AG08395 (cell line): ENCODE results near the gene SCAMP2.
A peak's percentile ranks its signal among the peaks of the same experiment; 100 is the strongest.

ENCODE experiments used
- DNase-seq: peaks from one replicate; pipeline ENCODE4 v3.0.0; 2012; ENCODE audit warnings: mixed read lengths, low spot score

The SCAMP2 gene

DNA sequence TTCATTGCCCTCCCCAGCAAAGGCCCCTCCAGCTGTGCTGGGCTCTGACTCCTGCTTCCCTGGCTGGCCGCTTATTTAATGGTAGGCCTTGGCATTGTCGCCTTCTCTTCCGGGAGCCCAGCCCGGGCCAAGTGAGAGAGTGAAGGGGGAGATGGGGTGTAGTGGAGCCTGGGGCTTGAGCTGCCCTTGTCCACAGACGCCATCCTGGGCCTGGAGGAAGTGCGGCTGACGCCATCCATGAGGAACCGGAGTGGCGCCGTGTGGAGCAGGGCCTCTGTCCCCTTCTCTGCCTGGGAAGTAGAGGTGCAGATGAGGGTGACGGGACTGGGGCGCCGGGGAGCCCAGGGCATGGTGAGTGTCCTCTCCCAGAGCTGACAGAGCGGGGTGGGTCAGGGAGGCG is 57.2 kb downstream of the SCAMP2 start:
- DNase-seq: no peak

DNA sequence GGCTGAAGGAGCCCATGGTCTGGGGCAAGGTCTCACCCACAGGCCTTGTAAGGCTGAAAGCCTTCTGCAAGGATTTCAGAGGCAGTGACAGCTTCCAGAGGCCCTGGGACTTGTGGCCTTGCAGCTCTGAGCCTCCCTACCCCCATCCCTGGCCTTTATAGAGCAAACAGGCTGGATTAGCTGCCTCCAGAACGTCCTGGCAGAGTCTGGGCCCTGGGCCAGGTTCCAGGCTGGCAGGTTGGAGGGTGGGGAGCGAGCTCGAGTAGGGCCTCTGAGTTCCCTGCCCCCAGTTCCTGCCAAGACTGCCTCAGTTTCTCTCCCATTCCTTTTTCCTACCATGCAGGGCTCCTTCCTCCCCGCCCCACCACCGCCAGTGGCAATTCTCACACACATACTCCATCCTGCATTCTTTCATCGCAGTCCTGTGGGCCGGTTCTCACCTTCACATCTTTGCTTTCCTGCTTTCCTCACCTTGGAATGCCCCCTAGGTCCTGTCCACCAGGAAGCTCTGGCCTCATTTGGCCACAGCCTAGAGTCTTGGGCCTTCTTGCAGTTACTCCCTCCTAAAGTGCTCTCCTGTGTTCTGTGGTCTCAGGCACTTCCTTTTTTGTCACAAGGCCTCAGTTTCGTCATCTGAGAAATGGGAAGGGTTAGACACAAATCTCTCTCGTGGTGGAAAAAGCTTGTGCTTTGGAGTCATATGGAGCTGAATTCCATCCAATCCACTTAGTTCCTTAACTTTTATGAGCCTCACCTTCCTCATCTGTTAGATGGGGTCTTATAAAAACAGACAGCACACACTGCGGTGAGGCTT is 57.8 kb downstream of the SCAMP2 start:
- no peak for DNase-seq

DNA sequence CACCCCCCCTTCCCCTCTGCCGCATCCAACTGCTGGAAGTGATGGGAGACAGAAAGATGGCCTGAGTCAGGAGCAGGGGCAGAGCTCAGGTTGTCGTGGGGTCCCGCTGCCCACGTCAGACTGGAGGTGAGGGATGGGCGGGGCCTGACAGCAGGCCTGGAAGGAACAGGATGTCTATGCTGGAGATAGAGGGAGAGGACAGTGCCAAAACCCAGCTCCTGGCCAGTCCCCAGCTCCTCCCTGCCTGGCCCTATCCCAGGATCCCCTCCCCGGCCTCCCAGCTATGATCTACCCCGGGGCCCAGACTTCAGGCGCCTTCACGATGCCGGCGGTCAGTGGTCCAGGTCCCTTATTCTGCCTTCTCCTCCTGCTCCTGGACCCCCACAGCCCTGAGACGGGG is 60.6 kb downstream of the SCAMP2 start, which contains the start of gene LMAN1L:
LMAN1L (plus strand) TSS at position 303 of the 400 bp plus-strand sequence; CDS start at position 323, 20 bp downstream.
- DNase-seq: no peak

DNA sequence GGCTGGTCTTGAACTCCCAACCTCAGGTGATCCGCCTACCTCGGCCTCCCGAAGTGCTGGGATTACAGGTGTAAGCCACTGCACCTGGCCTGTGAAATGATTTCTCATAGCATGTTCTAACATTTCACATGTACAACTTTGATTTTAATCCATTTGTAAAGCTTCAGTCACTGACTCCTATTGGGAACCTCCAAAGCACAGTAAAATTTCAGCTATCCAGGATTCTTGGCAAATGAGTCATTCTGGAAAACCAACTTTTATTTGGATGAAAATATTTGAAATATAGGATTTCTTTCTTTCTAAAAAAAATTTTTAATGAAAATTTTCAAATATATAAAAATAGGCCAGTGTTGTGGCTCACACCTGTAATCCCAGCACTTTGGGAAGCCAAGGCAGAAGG is 63.2 kb downstream of the SCAMP2 start:
- peak; percentile 33 for DNase-seq

DNA sequence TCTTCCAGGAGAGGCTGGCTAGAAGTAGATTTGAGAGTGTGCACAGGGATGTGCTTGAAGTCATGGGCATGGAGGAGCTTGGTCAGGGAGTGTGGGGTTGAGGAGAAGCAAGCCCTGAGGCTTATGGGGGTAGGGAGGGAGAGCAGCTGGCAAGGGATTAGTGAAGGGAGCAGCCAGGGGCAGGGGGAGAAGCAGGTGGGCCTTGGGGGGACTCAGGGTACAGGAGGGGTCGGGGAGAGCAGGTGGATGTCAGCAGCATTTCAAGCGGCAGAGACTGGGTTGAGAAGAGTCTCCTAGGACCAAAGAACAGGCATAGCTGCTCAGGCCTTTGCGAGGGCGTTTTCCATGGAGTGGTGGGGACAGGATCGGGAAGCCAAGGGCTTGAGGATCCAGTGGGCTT is 63.9 kb downstream of the SCAMP2 start:
- no peak for DNase-seq

DNA sequence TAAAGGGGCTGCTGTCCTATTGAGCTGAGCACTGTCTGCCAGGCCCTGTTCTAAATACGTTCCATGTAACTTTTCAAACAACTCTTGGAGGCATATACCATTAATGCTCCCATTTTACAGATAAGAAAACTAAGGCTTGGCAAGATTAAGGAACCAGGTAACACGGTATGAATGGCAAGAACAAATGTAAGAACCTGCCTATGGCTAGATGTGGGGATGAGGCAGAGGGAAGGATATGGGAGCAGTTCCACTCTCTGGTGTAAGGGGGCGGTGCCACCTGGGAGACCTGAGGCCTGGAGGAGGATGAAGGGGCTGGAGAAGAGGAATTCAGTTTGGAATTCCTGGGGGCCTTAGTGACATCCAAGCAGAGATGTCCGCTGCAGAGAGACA is 64.3 kb downstream of the SCAMP2 start:
- no peak for DNase-seq

DNA sequence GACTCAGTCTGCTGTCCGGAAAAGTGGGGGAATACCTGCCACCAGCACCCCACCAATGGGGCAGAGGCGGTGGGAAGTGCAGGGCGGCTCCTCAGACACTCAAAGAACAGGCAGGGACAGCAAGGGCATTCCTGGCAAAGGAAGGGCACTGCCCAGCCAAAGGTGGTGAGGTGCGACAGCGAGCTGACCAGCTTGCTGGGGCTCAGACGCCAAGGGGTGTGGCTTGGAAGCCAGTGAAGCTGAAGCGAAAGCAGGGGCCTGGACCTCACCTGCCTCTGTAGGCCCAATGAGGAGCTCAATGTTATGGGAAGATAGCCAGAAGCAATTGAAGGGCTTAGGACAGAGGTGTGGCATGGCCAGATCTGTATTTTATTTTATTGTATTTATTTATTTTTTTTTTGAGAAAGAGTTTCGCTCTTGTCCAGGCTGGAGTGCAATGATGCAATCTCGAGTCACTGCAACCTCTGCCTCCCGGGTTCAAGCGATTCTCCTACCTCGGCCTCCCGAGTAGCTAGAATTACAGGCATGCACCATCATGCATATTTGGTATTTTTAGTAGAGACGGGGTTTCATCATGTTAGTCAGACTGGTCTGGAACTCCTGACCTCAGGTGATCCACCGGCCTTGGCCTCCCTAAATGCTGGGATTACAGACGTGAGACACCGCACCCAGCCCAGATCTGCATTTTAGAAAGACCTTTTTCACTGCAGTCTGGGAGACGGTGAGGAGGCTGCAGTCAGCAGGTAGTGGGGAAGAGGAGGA is 64.9 kb downstream of the SCAMP2 start:
- no peak for DNase-seq

DNA sequence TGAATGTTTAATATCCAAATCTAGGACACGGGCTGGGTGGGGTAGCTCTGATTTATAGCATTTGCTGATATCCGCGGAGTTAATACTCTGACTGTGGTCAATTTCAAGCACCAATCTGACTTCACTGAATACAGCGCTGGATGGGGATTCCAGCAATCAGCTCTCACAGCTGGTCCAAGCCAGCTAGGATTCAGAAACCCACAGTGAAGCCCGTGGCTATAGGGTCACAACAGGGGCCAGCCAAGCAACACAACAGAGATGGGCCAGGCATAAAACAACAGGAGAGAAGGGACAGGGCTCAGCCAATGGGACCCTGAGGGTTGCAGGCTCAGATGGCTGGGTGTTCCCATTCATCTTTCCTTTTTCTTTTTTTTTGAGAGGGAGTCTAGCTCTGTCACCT is 65.9 kb downstream of the SCAMP2 start:
- DNase-seq: no peak

DNA sequence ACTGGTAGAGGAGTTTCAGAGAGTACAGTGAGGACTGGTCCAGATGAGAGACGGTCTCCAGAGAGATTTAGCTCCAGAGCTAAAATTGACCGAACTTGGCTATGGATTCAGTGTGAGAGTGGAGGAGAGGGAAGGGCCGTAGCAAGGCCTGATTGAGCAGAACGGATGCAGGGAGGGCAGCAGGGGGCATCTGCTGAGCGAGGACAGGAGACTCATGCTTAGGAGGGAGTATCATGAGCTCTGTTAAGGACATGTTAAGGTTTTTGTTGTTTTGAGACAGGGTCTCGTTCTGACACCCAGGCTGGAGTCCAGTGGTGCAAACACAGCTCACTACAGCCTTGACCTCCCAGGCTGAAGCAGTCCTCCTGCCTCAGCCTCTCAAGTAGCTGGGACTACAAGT is 68.2 kb downstream of the SCAMP2 start:
- no peak for DNase-seq

DNA sequence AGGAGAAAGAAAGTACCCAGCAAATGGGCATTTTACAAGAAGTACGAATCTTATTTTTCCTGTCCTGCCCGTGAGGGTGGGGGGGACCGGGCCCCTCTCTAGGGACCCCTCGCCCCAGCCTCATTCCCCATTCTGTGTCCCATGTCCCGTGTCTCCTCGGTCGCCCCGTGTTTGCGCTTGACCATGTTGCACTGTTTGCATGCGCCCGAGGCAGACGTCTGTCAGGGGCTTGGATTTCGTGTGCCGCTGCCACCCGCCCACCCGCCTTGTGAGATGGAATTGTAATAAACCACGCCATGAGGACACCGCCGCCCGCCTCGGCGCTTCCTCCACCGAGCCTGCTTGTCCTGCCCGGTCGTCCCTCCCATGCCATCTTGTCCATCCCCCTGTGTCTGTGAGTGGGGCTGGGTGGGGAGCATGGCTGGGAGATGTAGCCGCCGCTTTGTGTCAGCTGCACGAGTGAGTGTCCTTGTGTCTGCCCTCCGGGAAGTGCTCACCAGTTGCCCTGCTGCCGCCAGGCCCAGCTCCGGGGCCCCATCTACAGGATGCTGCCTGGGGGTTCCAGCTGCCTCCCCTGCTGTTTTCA is 70.2 kb downstream of the SCAMP2 start:
- no peak for DNase-seq

DNA sequence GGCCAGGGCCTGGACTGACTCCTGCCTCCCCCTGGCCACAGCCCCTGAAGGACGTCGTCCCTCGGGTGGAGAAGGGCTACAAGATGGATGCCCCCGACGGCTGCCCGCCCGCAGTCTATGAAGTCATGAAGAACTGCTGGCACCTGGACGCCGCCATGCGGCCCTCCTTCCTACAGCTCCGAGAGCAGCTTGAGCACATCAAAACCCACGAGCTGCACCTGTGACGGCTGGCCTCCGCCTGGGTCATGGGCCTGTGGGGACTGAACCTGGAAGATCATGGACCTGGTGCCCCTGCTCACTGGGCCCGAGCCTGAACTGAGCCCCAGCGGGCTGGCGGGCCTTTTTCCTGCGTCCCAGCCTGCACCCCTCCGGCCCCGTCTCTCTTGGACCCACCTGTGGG is 70.9 kb downstream of the SCAMP2 start:
- DNase-seq: no peak

DNA sequence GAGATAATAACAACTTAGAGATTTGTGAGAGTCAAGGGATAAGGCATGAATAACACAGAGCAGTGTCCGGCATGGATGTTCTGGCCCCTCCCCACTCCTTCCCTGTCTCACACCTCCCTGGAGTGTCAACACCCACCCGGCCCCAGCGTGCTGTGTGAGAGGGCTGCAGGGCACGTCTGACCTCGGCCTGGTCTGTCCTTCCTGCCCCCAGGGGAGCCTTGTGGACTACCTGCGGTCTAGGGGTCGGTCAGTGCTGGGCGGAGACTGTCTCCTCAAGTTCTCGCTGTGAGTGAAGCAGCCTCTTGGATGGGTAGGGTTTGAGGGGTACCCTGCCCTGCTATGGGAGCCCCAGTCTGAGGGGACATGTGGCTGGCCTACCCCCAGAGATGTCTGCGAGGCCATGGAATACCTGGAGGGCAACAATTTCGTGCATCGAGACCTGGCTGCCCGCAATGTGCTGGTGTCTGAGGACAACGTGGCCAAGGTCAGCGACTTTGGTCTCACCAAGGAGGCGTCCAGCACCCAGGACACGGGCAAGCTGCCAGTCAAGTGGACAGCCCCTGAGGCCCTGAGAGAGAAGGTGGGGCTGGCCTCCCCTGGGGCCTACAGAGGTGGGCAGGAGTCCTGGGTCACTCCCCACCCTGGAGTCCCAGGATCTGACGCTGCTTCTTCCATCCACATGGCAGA is 71.7 kb downstream of the SCAMP2 start:
- DNase-seq: no peak

DNA sequence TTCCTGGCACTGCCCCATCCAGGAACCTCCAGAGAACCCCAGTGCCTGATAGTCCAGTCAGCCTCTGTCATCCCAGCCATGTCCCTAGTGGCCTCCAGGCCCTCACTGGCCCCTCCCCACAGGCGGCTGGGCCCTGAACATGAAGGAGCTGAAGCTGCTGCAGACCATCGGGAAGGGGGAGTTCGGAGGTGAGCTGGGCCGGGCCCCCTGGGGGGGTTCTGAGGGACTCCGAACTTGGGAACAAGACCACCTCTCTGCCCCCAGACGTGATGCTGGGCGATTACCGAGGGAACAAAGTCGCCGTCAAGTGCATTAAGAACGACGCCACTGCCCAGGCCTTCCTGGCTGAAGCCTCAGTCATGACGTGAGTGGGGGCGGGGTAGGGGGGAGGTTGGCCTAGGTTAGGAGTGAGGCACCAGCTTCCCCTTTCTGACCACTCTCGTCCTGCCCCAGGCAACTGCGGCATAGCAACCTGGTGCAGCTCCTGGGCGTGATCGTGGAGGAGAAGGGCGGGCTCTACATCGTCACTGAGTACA is 72.5 kb downstream of the SCAMP2 start:
- no peak for DNase-seq

DNA sequence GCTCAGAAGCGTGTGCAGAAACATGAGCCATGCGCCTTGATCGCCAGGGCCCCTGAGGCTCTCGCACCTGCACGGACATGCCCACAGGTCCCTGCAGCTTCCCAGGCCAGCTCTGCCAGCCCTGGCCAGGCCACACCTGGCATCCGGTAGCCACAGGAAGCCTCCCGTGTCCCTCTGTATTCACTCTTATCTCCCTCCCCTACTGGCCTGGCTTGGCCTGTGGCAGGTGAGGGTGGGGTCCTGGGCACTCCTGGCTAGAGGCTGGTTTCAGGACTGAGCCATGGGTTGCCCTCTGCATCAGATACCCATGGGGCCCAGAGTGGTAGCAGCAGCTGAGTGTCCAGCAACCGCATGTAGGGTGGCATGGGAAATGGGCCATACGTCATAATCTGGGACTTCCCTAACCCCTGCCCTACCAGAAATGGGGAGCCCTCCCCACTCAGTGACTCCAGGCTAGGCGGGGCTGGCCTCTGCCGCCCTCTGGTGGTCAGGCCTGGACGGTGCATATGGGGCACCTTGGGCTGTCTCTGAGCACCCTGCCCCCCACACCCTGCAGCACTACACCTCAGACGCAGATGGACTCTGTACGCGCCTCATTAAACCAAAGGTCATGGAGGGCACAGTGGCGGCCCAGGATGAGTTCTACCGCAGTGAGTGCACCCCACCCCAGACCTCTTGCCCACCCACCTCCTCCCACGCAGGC is 73.2 kb downstream of the SCAMP2 start:
- DNase-seq: peak; percentile 93

DNA sequence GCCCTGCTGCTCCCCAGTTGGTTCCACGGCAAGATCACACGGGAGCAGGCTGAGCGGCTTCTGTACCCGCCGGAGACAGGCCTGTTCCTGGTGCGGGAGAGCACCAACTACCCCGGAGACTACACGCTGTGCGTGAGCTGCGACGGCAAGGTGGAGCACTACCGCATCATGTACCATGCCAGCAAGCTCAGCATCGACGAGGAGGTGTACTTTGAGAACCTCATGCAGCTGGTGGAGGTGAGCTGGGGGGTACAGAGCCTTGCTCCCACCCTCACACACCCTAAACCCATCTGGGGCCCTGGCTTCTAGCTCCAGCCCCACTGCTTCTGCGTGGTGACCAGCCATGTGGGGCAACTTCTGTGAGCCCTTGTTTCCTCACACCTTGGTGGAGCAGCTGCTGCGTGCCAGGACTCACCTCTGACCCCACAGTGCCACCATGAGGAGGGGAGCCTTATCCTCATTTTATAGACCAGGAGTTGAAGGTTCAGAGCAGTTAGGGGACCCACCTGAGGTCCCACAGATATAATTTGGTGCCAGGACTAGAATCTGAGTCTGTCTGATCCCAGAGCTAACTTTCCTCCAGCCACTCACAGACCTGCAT is 73.8 kb downstream of the SCAMP2 start:
- DNase-seq: no peak

DNA sequence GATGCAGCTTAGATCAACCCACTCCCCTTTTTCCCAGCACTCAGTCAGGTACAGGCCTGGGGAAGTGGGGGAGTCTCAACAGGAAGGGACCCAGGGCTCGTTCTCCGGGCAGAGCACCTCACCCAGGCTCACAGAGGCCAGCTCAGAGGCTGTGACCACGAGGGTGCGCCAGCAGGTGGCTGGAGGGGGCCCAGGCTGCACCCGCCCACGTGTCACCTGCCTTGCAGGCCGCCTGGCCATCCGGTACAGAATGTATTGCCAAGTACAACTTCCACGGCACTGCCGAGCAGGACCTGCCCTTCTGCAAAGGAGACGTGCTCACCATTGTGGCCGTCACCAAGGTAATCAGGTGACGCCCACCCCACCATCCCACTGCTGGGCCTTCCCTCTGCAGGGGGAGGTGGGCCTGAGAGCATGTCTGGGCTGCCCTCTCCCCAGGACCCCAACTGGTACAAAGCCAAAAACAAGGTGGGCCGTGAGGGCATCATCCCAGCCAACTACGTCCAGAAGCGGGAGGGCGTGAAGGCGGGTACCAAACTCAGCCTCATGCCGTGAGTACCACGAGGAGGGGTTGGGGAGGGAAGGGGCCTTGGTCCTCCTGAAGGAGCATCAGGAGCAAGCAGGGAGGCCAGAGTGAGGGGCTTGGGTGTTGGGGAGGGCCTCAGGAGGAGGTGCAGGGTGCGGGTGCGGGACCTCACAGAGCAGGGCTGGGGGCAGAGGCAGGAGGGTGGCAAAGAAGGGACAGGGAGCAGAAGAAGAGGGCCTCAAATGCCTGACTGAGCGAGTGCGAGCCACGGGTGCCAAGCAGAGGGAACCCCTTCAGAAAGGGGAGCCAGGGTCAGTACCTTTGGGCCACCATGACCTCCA is 74.5 kb downstream of the SCAMP2 start:
- no peak for DNase-seq

DNA sequence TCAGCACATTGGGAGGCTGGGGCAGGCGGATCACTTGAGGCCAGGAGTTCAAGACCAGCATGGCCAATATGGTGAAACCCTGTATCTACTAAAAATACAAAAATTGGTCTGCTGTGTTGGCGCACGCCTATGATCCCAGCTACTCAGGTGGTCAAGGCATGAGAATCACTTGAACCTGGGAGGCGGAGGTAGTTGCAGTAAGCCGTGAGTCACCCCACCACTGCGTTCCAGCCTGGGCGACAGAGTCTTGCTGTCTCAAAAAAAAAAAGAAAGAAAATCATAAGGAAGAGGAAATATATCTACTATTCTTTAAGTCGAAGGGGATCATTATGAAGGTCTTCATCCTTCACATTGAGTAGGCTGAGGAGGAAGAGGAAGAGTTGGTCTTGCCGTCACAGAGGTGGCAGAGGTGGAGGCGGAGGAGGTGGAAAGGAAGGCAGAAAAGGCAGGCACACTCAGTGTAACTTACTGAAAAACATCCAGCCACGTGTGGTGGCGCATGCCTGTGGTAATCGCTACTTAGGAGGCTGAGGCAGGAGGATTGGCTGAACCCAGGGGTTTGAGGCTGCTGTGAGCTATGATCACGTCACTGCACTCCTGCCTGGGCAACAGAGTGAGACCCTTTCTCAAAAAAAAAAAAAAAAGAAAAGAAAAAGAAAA is 77.1 kb downstream of the SCAMP2 start:
- DNase-seq: no peak

DNA sequence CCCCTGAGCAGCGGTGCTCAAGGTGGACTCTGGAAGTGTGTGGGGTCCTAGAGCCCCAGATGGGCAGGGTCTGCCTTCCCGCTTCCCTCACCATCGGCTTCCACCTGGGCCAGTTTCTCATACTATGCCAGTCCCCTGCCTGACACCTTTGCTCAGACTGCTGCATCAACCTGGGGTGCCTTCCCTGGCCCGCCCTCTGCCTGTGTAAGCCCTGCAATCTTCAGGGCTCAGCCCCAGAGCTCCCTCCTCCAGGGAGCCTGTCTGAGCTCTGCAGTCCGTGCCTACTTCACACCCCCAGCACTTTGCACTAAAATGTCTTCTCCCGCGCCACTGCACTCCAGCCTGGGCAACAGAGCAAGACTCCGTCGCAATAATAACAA is 78.2 kb downstream of the SCAMP2 start:
- no peak for DNase-seq

DNA sequence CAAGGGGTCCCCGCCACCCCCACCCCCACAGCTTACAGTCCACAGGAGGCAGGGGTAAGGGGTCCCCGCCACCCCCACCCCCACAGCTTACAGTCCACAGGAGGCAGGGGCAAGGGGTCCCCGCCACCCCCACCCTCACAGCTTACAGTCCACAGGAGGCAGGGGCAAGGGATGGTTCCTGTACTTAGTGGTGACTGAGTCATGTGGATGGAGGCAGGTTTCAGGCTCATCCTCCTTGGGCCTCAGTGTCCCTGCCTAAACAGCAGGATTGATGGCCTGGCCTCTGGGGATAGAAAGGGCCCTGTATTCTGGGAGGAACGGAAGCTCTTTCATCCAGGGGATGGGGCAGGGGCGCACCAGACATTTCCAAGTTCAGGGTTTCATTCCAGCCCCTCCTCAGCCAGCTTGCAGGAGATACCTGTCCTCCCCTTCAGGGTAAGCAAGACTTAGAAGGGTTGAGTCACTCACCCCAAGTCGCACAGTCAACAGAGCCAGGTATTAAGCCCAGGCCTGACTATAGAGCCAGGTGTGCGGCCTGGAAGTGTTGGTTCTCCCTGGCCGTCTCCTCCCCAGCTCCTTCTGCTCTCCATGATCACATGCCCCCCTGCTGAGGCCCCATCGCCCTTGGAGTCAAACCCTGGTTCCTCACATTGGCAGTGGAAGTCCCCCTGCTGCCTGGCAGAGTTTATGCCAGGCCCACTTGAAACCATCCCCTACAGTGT is 78.8 kb downstream of the SCAMP2 start:
- DNase-seq: no peak
